Mucosa of stomach (tissue), 1 donor: ENCODE results near the gene EPHA10.

Experiments
- H3K27me3 ChIP-seq: one replicate; pipeline ENCODE4 v1.7.0; 2013; ENCODE audit warnings: mild to moderate bottlenecking, low read length; ENCODE audit not compliant: control insufficient read depth, insufficient read depth
- H3K36me3 ChIP-seq: one replicate; pipeline ENCODE4 v1.7.0; 2013; ENCODE audit warnings: low read length; ENCODE audit not compliant: control insufficient read depth, insufficient read depth
- H3K4me1 ChIP-seq: one replicate; pipeline ENCODE4 v1.7.0; 2013; ENCODE audit warnings: mild to moderate bottlenecking, low read length; ENCODE audit not compliant: control insufficient read depth, insufficient read depth
- H3K4me3 ChIP-seq: one replicate; pipeline ENCODE4 v1.7.0; 2013; ENCODE audit warnings: low read length
- H3K9ac ChIP-seq: one replicate; pipeline ENCODE4 v1.7.0; 2013; ENCODE audit warnings: mild to moderate bottlenecking, low read length, moderate library complexity
- H3K9me3 ChIP-seq: one replicate; pipeline ENCODE4 v1.7.0; 2013; ENCODE audit warnings: mild to moderate bottlenecking, low read length, moderate library complexity; ENCODE audit not compliant: control insufficient read depth
- donor health status: Pancreatic carcinoma.

The EPHA10 gene

GRCh38 chr1:37763791-37764413, 1.0 kb downstream of the EPHA10 start:
- no peak overlapping the region for H3K9ac ChIP-seq
- no peaks in the 10 kb centered on the region for H3K36me3 ChIP-seq
- H3K4me3 ChIP-seq, result no peak overlapping the region
- H3K27me3 ChIP-seq, result peaks cover 69% of the 10 kb centered on the region
- no peaks in the 10 kb centered on the region for H3K9me3 ChIP-seq
- peaks cover 6% of the 10 kb centered on the region for H3K4me1 ChIP-seq

GRCh38 chr1:37762516-37762915, 2.4 kb downstream of the EPHA10 start:
- no peak overlapping the region for H3K9ac ChIP-seq
- peaks cover 6% of the 10 kb centered on the region for H3K4me1 ChIP-seq
- no peak overlapping the region for H3K4me3 ChIP-seq
- no peaks in the 10 kb centered on the region for H3K9me3 ChIP-seq
- peaks cover 65% of the 10 kb centered on the region for H3K27me3 ChIP-seq
- H3K36me3 ChIP-seq, result no peaks in the 10 kb centered on the region

- H3K9ac ChIP-seq, result no peak overlapping the region
- no peaks in the 10 kb centered on the region for H3K9me3 ChIP-seq
- peaks cover 58% of the 10 kb centered on the region for H3K27me3 ChIP-seq
These were observed 3.4 kb downstream of the EPHA10 start for GRCh38 chr1:37761416-37762095.

GRCh38 chr1:37759451-37759850, 5.5 kb downstream of the EPHA10 start:
- no peaks in the 10 kb centered on the region for H3K9me3 ChIP-seq
- H3K9ac ChIP-seq, result no peak overlapping the region
- no peak overlapping the region for H3K4me3 ChIP-seq
- H3K36me3 ChIP-seq, result no peaks in the 10 kb centered on the region
- peaks cover 51% of the 10 kb centered on the region for H3K27me3 ChIP-seq
- H3K4me1 ChIP-seq, result no peaks in the 10 kb centered on the region

More at GRCh38 chr1:37761416-37762095, 3.4 kb downstream of the EPHA10 start:
- peaks cover 6% of the 10 kb centered on the region for H3K4me1 ChIP-seq
- H3K4me3 ChIP-seq, result no peak overlapping the region
- H3K36me3 ChIP-seq, result no peaks in the 10 kb centered on the region

- H3K27me3 ChIP-seq, result peaks cover 42% of the 10 kb centered on the region
- no peaks in the 10 kb centered on the region for H3K9me3 ChIP-seq
- H3K4me3 ChIP-seq, result no peak overlapping the region
These were observed 8.9 kb downstream of the EPHA10 start for GRCh38 chr1:37755951-37756560.

GRCh38 chr1:37755290-37755689, 9.6 kb downstream of the EPHA10 start:
- Histone ChIP-seq H3K36me3 (no peaks in the 10 kb centered on the region), H3K27me3 (peaks cover 41% of the 10 kb centered on the region), H3K9ac (no peak overlapping the region)

More at GRCh38 chr1:37755951-37756560, 8.9 kb downstream of the EPHA10 start:
- H3K9ac ChIP-seq, result no peak overlapping the region
- H3K4me1 ChIP-seq, result no peaks in the 10 kb centered on the region
- no peaks in the 10 kb centered on the region for H3K36me3 ChIP-seq

DNA sequence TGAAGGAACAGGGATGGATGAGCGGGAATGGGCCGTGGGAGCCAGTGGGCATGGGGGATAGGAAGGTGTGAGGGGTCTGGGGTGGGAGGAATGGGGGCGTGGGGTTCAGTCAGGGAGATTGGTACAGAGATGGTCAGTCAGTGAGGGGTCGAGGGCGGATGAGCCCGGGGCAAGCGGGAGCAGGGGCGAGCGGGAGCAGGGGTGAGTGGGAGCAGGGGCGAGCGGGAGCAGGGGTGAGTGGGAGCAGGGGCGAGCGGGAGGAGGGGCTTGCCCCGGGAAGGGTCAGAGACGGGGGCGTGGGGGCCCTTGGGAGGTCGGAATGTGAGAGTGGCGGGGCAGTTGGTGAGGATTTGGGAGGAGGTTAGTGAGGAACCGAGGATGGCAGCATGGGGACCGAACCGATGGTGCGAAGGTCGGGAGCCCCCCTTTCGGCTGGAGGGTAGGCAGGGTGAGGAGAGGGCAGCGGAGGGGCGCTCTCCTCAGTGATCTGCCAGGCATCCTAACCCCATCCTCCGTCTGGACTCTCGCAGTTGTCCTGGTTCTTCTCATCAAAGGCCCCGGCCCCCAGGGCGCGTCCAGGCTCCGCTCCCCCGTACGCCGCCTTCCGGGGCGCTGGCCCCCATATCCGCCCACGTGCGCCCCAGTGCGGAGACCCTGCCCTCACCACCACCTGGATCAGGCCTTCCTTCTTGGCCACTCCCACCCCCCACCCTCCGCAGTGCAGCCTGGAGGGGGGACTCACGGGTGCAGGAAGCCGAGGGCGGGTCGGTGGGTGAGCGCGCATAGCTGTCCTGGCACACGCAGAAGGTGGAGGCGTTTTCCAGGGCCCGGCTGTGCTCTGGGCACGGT, 11.2 kb downstream of the EPHA10 start:
- H3K4me1 ChIP-seq, result no peaks in the 10 kb centered on the region
- no peak overlapping the region for H3K4me3 ChIP-seq
- no peaks in the 10 kb centered on the region for H3K9me3 ChIP-seq
- no peaks in the 10 kb centered on the region for H3K36me3 ChIP-seq
- peaks cover 33% of the 10 kb centered on the region for H3K27me3 ChIP-seq
- no peak overlapping the region for H3K9ac ChIP-seq

More at GRCh38 chr1:37755290-37755689, 9.6 kb downstream of the EPHA10 start:
- Histone ChIP-seq H3K4me1 (no peaks in the 10 kb centered on the region), H3K9me3 (no peaks in the 10 kb centered on the region), H3K4me3 (no peak overlapping the region)

DNA sequence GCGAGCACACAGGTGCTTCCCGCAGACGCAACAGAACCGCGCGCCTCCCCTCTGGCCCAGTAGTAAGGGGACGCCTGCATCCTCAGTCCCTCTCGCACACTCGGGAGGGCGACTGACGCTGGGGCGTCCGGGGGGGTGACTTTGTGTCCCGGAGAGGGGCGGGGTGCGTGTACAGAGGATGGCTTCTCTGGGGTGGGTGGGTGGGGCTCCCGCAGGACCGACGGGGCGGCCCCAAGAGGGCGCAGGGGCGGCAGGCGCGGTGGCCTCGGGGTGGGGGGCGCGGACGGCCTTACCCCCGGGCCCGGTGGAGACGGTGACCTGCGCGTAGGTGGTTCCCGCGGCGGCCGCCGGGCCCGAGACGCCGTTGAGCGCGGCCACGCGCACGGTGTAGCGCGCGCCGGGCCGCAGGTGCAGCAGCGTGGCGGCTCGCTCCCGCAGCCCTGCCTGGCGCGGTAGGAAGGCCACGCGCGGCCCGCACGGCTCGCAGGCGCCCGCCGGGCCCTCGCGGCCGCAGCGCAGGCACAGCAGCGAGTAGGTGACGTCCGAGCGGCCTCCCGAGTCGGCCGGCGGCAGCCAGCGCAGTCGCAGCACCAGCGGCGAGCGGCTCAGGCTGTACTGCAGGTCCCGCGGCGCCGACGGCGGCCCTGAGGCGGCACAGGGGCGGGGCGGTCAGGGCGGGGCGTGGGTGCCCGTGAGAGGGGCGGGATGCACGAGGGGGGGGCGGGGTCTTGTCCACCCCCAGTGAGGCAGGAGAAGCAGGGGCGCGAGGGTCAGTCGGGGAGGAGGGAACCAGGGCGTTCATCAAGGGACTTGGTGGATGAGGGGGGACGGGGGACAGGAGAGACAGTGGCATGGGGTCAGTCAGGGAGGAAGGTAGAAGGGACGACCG, 12.1 kb downstream of the EPHA10 start:
- peak overlapping the region; percentile 22 for H3K4me3 ChIP-seq
- H3K27me3 ChIP-seq, result peaks cover 33% of the 10 kb centered on the region
- peak overlapping the region; percentile 13 for H3K9ac ChIP-seq
- H3K9me3 ChIP-seq, result no peaks in the 10 kb centered on the region
- H3K36me3 ChIP-seq, result no peaks in the 10 kb centered on the region
- H3K4me1 ChIP-seq, result no peaks in the 10 kb centered on the region

GRCh38 chr1:37752213-37752582, 12.7 kb downstream of the EPHA10 start:
- Histone ChIP-seq H3K27me3 (peaks cover 33% of the 10 kb centered on the region), H3K4me3 (peak overlapping the region; percentile 22), H3K4me1 (no peaks in the 10 kb centered on the region), H3K9me3 (no peaks in the 10 kb centered on the region), H3K9ac (peak overlapping the region; percentile 13), H3K36me3 (no peaks in the 10 kb centered on the region)

GRCh38 chr1:37748565-37748964, 16.4 kb downstream of the EPHA10 start:
- Histone ChIP-seq H3K4me3 (no peak overlapping the region), H3K4me1 (no peaks in the 10 kb centered on the region), H3K36me3 (no peaks in the 10 kb centered on the region), H3K27me3 (peaks cover 10% of the 10 kb centered on the region), H3K9me3 (no peaks in the 10 kb centered on the region), H3K9ac (no peak overlapping the region)

DNA sequence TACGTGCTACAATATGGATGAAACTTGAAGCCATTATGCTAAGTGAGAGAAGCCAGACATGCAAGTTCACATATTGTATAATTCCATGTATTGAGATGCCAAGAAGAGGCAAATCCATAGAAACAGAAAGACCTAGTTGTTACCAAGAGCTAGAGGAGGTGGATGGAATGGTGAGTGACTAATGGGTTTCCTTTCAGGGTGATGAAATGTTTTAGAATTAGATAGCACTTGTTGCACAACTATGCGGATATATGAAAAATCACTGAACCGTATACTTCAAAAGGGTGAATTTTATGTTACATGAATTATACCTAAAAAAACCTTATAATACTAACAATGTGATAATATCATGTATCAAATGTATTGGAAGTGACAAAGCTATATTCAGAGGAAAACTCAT, 18.1 kb downstream of the EPHA10 start:
- Histone ChIP-seq H3K27me3 (peaks cover under 1% of the 10 kb centered on the region), H3K9ac (no peak overlapping the region), H3K36me3 (no peaks in the 10 kb centered on the region), H3K4me3 (no peak overlapping the region), H3K4me1 (no peaks in the 10 kb centered on the region), H3K9me3 (no peaks in the 10 kb centered on the region)
